Measurements from ENCODE around the gene KCTD3. TPM values are rescaled to one million over a fixed set of nuclear protein-coding genes. Genes with fewer than 3 reads are reported as not detected.

KCTD3 gene
- total RNA-seq, 1 donor from 2014 or later, result 4.5 TPM

DNA sequence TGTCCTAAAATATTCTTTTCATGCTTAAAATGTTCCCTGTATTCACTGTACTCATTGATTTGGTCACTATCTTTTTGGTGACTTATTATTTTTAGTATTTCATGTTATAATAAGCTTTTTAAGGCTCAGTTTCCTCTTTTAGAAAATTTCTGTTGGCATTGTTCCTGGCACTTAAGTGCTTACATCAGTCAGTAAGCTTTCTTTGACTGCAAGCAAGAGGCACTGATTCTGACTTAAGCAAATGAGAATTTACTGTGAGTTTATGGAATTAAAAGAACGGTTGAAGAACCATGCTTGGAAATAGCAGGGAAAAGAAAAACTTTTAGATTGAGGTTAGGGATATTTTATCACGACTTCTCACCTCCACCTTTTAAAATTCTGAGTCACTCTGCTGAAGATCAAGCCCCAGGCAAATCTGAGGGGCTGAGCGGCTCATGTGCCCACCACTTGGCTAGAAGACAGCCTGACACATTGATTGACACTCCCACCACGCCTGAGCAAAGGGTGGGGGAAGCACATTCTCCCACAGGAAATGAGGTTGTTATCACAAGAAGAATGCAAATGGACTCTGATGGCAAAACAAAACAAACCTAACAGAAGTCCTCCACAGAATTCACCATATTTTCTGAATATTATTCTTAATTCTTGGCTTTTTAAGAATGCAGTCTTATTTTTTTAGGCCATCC is 102.8 kb downstream of the KCTD3 start:
- Mint-ChIP-seq H3K27me3 (no peaks in the 10 kb centered on the region), H3K4me1 (no peaks in the 10 kb centered on the region), H3K4me3 (no peak overlapping the region), H3K27ac (no peak overlapping the region), H3K9me3 (no peaks in the 10 kb centered on the region), H3K36me3 (ENCODE audit: low read depth) (no peaks in the 10 kb centered on the region)
- DNase-seq, result no peak
- intact Hi-C loops (cut with micrococcal nuclease), result no loop called here

Data from activated CD4-positive, alpha-beta T cell treated with anti-CD3 and anti-CD28 coated beads, Interleukin-2, amount 10 ng/mL, durations not matched to agents 24 days and 14 days (primary cell).